Esophagus squamous epithelium (tissue), 4 donors: ENCODE data around the gene CNTRL.

Experiments
- CTCF ChIP-seq, 6 experiments: fragments of 450-650 bp in 4 of 6; fragments of 200-600 bp in 2 of 6; sonication (generic) in 2 of 6; IDR thresholded peaks; one replicate each; pipeline ENCODE4 v1.5.1; 2016 to 2019; ENCODE audit warnings: antibody characterized with exemption in 6 of 6, mild to moderate bottlenecking in 4 of 6, moderate library complexity in 4 of 6
- POLR2A ChIP-seq, 4 donors: fragments of 450-650 bp; IDR thresholded peaks; one replicate each; pipeline ENCODE4 v1.6.1; 2017; ENCODE audit warnings: antibody characterized with exemption in 4 of 4, mild to moderate bottlenecking in 4 of 4, moderate library complexity in 3 of 4

- no peak for TF ChIP-seq POLR2A (IDR thresholded peaks at IDR 0.05)
- no peak for TF ChIP-seq CTCF (IDR thresholded peaks at IDR 0.05)
Measured at GRCh38 chr9:121026768-121027167, 48.0 kb upstream of the CNTRL start.
